Measurements from ENCODE around the gene MFN2.

- no peak for TF ChIP-seq EP300 (IDR thresholded peaks at IDR 0.05)
- TF ChIP-seq CTCF (IDR thresholded peaks at IDR 0.05), result no peak
Measured at GRCh38 chr1:11964656-11965055, 15.6 kb upstream of the MFN2 start.
